SK-N-SH (cell line): ENCODE data around the gene PMM2. TPM values are rescaled to one million over a fixed set of nuclear protein-coding genes. Genes with fewer than 3 reads are reported as not detected.

ENCODE experiments used
- CTCF ChIA-PET: fragments of 300-600, 350-600 bp; formaldehyde crosslinking; extraction: SDS; loops from one replicate; lab custom pipeline; 2021; lab: Yijun Ruan, JAX
- POLR2A ChIA-PET: fragments of 350-600 bp; sonication (Branson Sonifier 250); formaldehyde crosslinking; extraction: SDS; loops from one replicate; lab custom pipeline; 2020; ENCODE audit warnings: antibody characterized with exemption, inconsistent platforms; lab: Yijun Ruan, JAX
- DNase-seq: peaks from one replicate; pipeline ENCODE4 v3.0.0; 2012
- H2AFZ ChIP-seq: fragments of 200-600 bp; sonication (generic); 2 replicates; pipeline ENCODE4 v1.8.1; 2016; ENCODE audit warnings: antibody characterized with exemption, mild to moderate bottlenecking, low read depth
- H3F3A ChIP-seq: fragments of 200-600 bp; sonication (generic); replicated peaks from 2 replicates; pipeline ENCODE3; 2016; ENCODE audit warnings: antibody characterized with exemption, mild to moderate bottlenecking; ENCODE audit not compliant: insufficient read depth
- H3K27ac ChIP-seq, 2 experiments: fragments of 200-500 bp in 1 of 2; fragments of 200-600 bp in 1 of 2; sonication (Bioruptor generic) in 1 of 2; sonication (generic), shearing (Covaris generic) in 1 of 2; 2 replicates each; pipeline versions ENCODE4 v1.5.1 to v1.6.1; 2014 to 2016; ENCODE audit warnings: low read depth in 2 of 2, inconsistent platforms in 1 of 2, low read length in 1 of 2, mild to moderate bottlenecking in 1 of 2, mixed read lengths in 1 of 2
- H3K27me3 ChIP-seq: fragments of 200-600 bp; sonication (generic), shearing (Covaris generic); 2 replicates; pipeline ENCODE4 v1.6.1; 2016; ENCODE audit warnings: mixed run types; ENCODE audit not compliant: insufficient read depth
- H3K36me3 ChIP-seq, 2 experiments: fragments of 200-500 bp in 1 of 2; fragments of 200-600 bp in 1 of 2; sonication (Bioruptor generic) in 1 of 2; sonication (generic) in 1 of 2; replicated peaks in 1 of 2; 2 replicates each; pipeline versions ENCODE3 to v1.5.1; 2014 to 2016; ENCODE audit warnings: low read length in 1 of 2, mild to moderate bottlenecking in 1 of 2; ENCODE audit not compliant: insufficient read depth in 2 of 2, control insufficient read depth in 1 of 2
- H3K4me1 ChIP-seq, 2 experiments: fragments of 200-500 bp in 1 of 2; fragments of 200-600 bp in 1 of 2; sonication (Bioruptor generic) in 1 of 2; sonication (generic), shearing (Covaris generic) in 1 of 2; 2 replicates each; pipeline versions ENCODE4 v1.5.1 to v1.6.1; 2014 to 2016; ENCODE audit warnings: low read depth in 1 of 2, low read length in 1 of 2, mixed run types in 1 of 2; ENCODE audit not compliant: insufficient read depth in 2 of 2, control insufficient read depth in 1 of 2
- H3K4me2 ChIP-seq: fragments of 200-600 bp; sonication (generic), shearing (Covaris generic); 2 replicates; pipeline ENCODE4 v1.6.1; 2017; ENCODE audit warnings: mixed run types
- H3K4me3 ChIP-seq, 2 experiments: fragments of 200-500 bp in 1 of 2; fragments of 200-600 bp in 1 of 2; sonication (Bioruptor generic) in 1 of 2; sonication (generic), shearing (Covaris generic) in 1 of 2; 2 replicates each; pipeline versions ENCODE4 v1.5.1 to v1.8.1; 2014 to 2016; ENCODE audit warnings: low read depth in 2 of 2, inconsistent platforms in 1 of 2, low read length in 1 of 2, mild to moderate bottlenecking in 1 of 2, mixed read lengths in 1 of 2, moderate library complexity in 1 of 2
- H3K79me2 ChIP-seq: fragments of 200-600 bp; sonication (generic); 2 replicates; pipeline ENCODE4 v1.8.1; 2017; ENCODE audit warnings: mild to moderate bottlenecking; ENCODE audit not compliant: insufficient read depth
- H3K9ac ChIP-seq: fragments of 200-600 bp; sonication (generic); 2 replicates; pipeline ENCODE4 v1.6.1; 2017; ENCODE audit warnings: mixed run types
- H3K9me2 ChIP-seq: fragments of 200-600 bp; sonication (generic); 2 replicates; pipeline ENCODE4 v1.6.1; 2017; ENCODE audit warnings: mixed run types
- H3K9me3 ChIP-seq: fragments of 200-600 bp; sonication (generic); 2 replicates; pipeline ENCODE4 v1.6.1; 2017; ENCODE audit warnings: mixed run types, mild to moderate bottlenecking, moderate library complexity
- H4K20me1 ChIP-seq: fragments of 200-600 bp; sonication (generic); 2 replicates; pipeline ENCODE4 v1.6.1; 2017; ENCODE audit warnings: mild to moderate bottlenecking, mixed run types; ENCODE audit not compliant: insufficient read depth
- CHD2 ChIP-seq: fragments of 150-350 bp; IDR thresholded peaks from 2 replicates; pipeline ENCODE4 v1.6.1; 2018; ENCODE audit warnings: low read length; ENCODE audit not compliant: partially characterized antibody
- ELF1 ChIP-seq: IDR thresholded peaks from 2 replicates; pipeline ENCODE4 v1.4.0; 2012
- EP300 ChIP-seq, 2 experiments: IDR thresholded peaks; 2 replicates each; pipeline versions ENCODE4 v1.4.0 to v1.6.1; 2012; ENCODE audit warnings: borderline replicate concordance in 1 of 2, low read depth in 1 of 2, low read length in 1 of 2
- EZH2phosphoT487 ChIP-seq: fragments of 200-600 bp; sonication (generic); IDR thresholded peaks from 2 replicates; pipeline ENCODE4 v1.6.1; 2017; ENCODE audit warnings: low read depth, mixed run types, mild to moderate bottlenecking, antibody characterized with exemption, moderate library complexity, borderline replicate concordance
- FOSL2 ChIP-seq: IDR thresholded peaks from 2 replicates; pipeline ENCODE4 v1.4.0; 2012; ENCODE audit warnings: low read depth, mild to moderate bottlenecking, moderate library complexity, borderline replicate concordance
- IRF3 ChIP-seq: fragments of 150-350 bp; IDR thresholded peaks from 2 replicates; pipeline ENCODE4 v1.6.1; 2016; ENCODE audit warnings: mild to moderate bottlenecking, low read depth, low read length
- JUND ChIP-seq: IDR thresholded peaks from 2 replicates; pipeline ENCODE4 v1.4.0; 2012
- MAX ChIP-seq: IDR thresholded peaks from 2 replicates; pipeline ENCODE4 v1.4.0; 2012; ENCODE audit warnings: low read depth
- NFIC ChIP-seq: IDR thresholded peaks from 2 replicates; pipeline ENCODE4 v1.4.0; 2012; ENCODE audit warnings: borderline replicate concordance
- PBX3 ChIP-seq: IDR thresholded peaks from 2 replicates; pipeline ENCODE4; 2012
- POLR2AphosphoS5 ChIP-seq: IDR thresholded peaks from 2 replicates; pipeline ENCODE4 v1.6.1; 2012; ENCODE audit warnings: low read depth, low read length
- RAD21 ChIP-seq: IDR thresholded peaks from 2 replicates; pipeline ENCODE4 v1.6.1; 2012; ENCODE audit warnings: mild to moderate bottlenecking, low read length
- REST ChIP-seq: IDR thresholded peaks from 2 replicates; pipeline ENCODE4 v1.6.1; 2012; ENCODE audit warnings: mild to moderate bottlenecking, low read depth, low read length, moderate library complexity
- RFX5 ChIP-seq: IDR thresholded peaks from 2 replicates; pipeline ENCODE4 v1.6.1; 2012; ENCODE audit warnings: mild to moderate bottlenecking, improper control_type of control experiment, low read length
- RXRA ChIP-seq: IDR thresholded peaks from 2 replicates; pipeline ENCODE4 v1.4.0; 2012; ENCODE audit warnings: low read depth, mild to moderate bottlenecking, borderline replicate concordance
- SMC3 ChIP-seq: IDR thresholded peaks from 2 replicates; pipeline ENCODE4 v1.6.1; 2012; ENCODE audit warnings: low read depth, low read length, improper control_type of control experiment
- TCF12 ChIP-seq: IDR thresholded peaks from 2 replicates; pipeline ENCODE4 v1.4.0; 2012
- TEAD4 ChIP-seq: IDR thresholded peaks from 2 replicates; pipeline ENCODE4 v1.4.0; 2012; ENCODE audit warnings: mild to moderate bottlenecking, borderline replicate concordance; ENCODE audit not compliant: insufficient read depth
- USF1 ChIP-seq: IDR thresholded peaks from 2 replicates; pipeline ENCODE4 v1.4.0; 2012; ENCODE audit warnings: low read depth, borderline replicate concordance
- WGBS: methylation state at CpG from one replicate; pipeline ENCODE4 v1.1.6; 2017; ENCODE audit warnings: low lambda C conversion rate; 5-methylcytosine and 5-hydroxymethylcytosine counted together
- polyA plus RNA-seq, 3 experiments: library from polyadenylated mRNA; depleted of rRNA; stranded (reverse); fragments of >200 nt; gene quantifications; 2 replicates each; pipeline ENCODE4 v1.2.3, GENCODE V29; 2012

PMM2 gene
- polyA plus RNA-seq, 1 of the 3 experiments (the other 2 are of a cell fraction), result 24.3 TPM

GRCh38 chr16:8893976-8894690 is 96.5 kb downstream of the PMM2 start:
- Histone ChIP-seq H3K79me2 (no peaks in the 10 kb centered on the region), H3K4me3 (no peak overlapping the region), H3K9me2 (no peaks in the 10 kb centered on the region), H3K4me1 (peaks cover 0 to 10% of the 10 kb centered on the region in 2 experiments; a peak in 1 of 4 replicates), H3K4me2 (no peak overlapping the region), H3K36me3 (peaks cover 45 to 91% of the 10 kb centered on the region in 2 experiments), H3K27me3 (no peaks in the 10 kb centered on the region), H3F3A (peaks cover 5% of the 10 kb centered on the region), H3K9me3 (no peaks in the 10 kb centered on the region), H2AFZ (no peak overlapping the region), H3K27ac (peak overlapping the region in 1 of 2 experiments; percentile 36; a peak in 1 of 4 replicates), H3K9ac (no peak overlapping the region), H4K20me1 (no peaks in the 10 kb centered on the region)
- ChIA-PET CTCF (interaction anchor here (0.7 to 3.0 kb wide), 9 partner anchors 12 to 327 kb away, joined by 3 to 7 read pairs (median 3); no protein-coding TSS in a partner anchor), POLR2A (no interaction called here)
- WGBS, result 91% methylated on average over 12 of the region's 14 CpGs
- TF ChIP-seq ELF1, result no peak
- TF ChIP-seq TEAD4, result no peak
- TF ChIP-seq IRF3, result no peak
- TF ChIP-seq RFX5, result no peak
- TF ChIP-seq MAX, result no peak
- no peak for TF ChIP-seq REST
- no peak for TF ChIP-seq USF1
- TF ChIP-seq NFIC, result no peak
- TF ChIP-seq FOSL2, result no peak
- TF ChIP-seq JUND, result no peak
- no peak for TF ChIP-seq EP300 (IDR thresholded peaks at IDR 0.05; ENCODE audit: borderline replicate concordance in 1 of 2, low read depth in 1 of 2, low read length in 1 of 2)
- no peak for TF ChIP-seq POLR2AphosphoS5
- no peak for TF ChIP-seq TCF12
- TF ChIP-seq CHD2, result no peak
- TF ChIP-seq PBX3, result no peak
- no peak for TF ChIP-seq RXRA
- TF ChIP-seq SMC3, result no peak
- TF ChIP-seq RAD21, result no peak
- no peak for TF ChIP-seq EZH2phosphoT487
- DNase-seq, result no peak
